Measurements from ENCODE around the gene TEAD1. TPM values are rescaled to one million over a fixed set of nuclear protein-coding genes. Genes with fewer than 3 reads are reported as not detected.
"Not testable (repeated sequence)": the region's sequence is repeated elsewhere in the genome, so short reads cannot be mapped to it uniquely, and the experiment has no call there.

TEAD1 gene
- total and polyA plus RNA-seq, 2 donors = 80.7 to 136 TPM

DNA sequence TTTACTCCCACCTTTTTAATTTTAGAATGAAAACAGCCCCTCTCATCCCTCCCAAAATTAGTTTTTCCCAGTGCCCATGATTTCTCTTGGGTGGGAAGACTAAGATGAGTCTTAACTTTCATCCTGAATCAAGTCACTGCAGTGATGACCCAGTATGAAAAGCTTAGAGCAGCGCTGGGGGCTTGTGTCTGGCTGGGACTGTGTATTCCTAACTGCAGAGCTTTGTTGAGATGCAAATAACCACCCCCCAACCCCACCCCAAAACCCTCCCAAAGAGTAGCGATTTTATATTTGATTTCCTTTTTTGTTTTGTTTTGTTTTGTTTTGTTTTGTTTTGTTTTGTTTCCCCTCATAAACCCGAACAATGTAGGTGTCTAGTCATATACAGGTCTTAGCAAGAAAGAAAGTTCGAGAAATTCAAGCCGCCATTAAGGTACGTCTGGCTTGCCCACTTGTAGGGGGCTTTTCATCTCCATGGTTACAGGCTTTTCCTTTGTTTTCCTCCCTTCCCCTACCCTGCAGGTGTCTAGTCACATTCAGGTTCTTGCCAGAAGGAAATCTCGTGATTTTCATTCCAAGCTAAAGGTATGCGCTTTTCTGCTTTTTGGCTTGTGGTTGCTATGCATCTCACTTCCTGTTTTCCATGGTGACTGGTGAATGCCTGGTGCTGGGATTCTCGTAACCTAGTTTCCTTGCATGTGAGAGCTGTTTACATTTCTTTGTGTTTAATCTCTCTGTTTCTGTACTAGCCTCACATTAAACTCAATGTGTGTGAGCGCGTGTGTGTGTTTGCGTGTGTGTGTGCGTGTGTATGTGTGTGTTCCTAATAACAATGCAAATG lies 190.3 kb downstream of the TEAD1 start:
- no peaks in the 10 kb centered on the region for H3K4me1 ChIP-seq (ENCODE audit: insufficient read depth)
- H3K4me3 ChIP-seq (ENCODE audit: low read depth, low read length) = no peak overlapping the region
- no peaks in the 10 kb centered on the region for H3K36me3 ChIP-seq (ENCODE audit: insufficient read depth)
- DNase-seq (ENCODE audit: extremely low spot score) = peak; percentile 88
- peak overlapping the region; percentile 29 for H3K27ac ChIP-seq (ENCODE audit: low read depth)
- WGBS = 38% methylated on average over 13 of the region's 13 CpGs

DNA sequence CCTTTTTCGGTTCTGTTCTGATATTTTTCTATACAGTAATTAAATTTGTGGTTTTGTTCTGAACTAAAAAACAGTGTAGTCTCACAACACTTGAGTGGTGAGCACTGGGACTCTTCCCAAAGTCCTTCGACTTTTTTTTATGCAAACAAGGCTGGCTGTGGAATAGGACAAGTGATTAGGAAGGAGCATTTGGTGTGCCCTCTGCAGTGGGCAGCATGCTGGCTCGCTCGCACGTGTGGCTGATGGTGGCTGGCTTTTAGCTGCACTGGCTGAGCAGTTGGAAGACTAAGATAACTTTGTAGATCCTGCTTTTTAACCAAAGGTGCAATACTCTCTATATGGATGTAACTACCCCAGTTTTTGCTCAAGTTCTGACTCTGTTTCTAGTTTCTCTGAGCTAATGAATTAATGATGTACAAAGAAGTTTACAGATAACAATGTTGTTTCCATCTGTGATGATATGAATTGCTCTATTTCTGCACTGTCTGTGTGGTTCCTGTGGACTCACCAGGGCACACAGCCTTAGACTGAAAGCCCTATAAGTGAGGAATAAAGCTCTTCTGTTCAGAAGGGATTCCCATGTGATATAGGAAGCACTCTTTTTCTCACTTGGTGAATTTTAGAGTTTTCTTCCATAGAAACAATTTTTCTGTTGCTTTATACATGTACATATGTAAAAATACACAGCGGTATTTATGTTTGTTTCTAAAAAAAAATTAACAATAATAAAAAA lies 191.8 kb downstream of the TEAD1 start:
- DNase-seq (ENCODE audit: extremely low spot score) = no peak
- Histone ChIP-seq H3K4me1 (ENCODE audit: insufficient read depth) (no peaks in the 10 kb centered on the region), H3K27ac (ENCODE audit: low read depth) (peak overlapping the region; percentile 29), H3K4me3 (ENCODE audit: low read depth, low read length) (no peak overlapping the region), H3K36me3 (ENCODE audit: insufficient read depth) (no peaks in the 10 kb centered on the region)
- 71% methylated on average over 6 of the region's 6 CpGs for WGBS

DNA sequence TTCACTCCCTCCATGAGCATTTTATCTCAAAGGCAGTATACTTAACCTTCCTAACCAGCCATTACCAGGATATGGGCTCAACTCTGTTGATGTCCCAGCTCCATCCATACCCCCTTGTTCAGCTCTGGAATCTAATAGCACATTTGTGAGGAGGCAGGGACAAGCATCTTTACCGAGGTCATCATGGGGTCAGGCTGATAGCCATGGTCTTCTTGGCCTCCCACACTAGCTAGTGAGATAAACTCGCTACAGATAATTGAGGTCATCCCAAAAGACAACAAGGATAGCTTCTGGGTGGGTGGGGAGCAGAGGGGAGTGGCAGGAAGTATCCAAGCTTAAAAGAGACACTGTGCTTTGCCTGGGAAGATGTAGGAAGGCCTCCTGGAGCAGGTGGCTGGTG lies 193.3 kb downstream of the TEAD1 start:
- no peaks in the 10 kb centered on the region for H3K4me1 ChIP-seq (ENCODE audit: insufficient read depth)
- no peak overlapping the region for H3K27ac ChIP-seq (ENCODE audit: low read depth)
- no peak for DNase-seq (ENCODE audit: extremely low spot score)
- 84% methylated on average over 2 of the region's 2 CpGs for WGBS
- no peaks in the 10 kb centered on the region for H3K36me3 ChIP-seq (ENCODE audit: insufficient read depth)
- H3K4me3 ChIP-seq (ENCODE audit: low read depth, low read length) = no peak overlapping the region

DNA sequence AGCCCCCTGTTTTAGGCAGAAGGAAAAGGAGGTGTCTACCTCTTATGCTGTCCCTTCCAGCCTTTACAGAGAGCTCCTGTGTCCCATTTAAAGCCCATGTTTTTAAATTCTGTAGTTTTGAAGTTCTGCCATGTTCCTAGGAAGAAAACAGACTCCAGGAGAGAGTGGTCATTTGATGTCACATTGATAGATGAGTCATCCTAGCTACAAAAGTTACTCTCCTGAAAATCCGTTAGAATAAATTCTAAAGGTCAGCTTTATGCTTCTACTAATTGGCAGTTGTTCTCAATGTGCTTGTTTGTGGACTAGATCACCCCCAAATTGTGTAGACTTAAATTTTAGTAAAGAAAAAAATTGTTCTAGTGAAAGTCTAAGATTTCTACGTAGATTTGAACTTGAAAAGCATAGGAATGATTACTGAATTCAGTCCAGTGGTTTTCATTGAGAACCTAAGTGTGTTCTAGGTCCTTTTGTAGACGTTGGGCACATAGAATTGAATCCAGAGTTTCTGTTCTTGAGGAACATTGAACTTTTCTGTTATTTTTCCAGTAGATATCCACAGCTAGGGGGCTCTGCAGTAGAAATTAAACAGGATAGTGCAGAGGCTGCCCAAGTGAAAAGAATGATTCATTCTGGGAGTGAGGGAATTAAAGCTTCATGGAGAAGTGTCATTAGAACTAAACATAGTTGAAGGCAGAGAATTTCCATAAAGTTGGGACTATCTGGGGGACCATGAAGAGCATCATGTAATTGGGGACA lies 194.3 kb downstream of the TEAD1 start:
- Histone ChIP-seq H3K4me1 (ENCODE audit: insufficient read depth) (no peaks in the 10 kb centered on the region), H3K27ac (ENCODE audit: low read depth) (no peak overlapping the region), H3K4me3 (ENCODE audit: low read depth, low read length) (no peak overlapping the region), H3K36me3 (ENCODE audit: insufficient read depth) (no peaks in the 10 kb centered on the region)
- DNase-seq (ENCODE audit: extremely low spot score) = no peak
- 72% methylated on average over 3 of the region's 3 CpGs for WGBS

DNA sequence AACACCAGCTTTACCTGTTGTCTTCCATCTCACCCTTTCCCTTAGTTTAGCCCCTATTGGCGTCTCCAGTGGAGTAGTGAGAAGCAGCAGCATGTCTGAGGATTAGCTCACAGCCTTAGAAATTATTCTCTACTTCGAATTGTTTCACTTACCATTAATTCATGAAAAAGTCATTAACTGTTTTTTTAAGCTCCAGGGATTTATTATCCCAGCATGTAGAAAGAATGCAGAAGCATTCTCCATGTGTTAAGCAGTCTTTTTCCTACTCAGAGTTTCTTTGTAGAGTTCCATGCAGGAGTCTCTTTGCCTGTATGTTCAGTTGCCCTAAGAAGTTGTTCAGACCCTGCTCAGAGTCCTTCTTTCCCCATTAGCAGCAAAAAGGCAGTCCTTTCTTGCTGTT lies 197.0 kb downstream of the TEAD1 start:
- WGBS = 76% methylated on average over 2 of the region's 2 CpGs
- no peaks in the 10 kb centered on the region for H3K4me1 ChIP-seq (ENCODE audit: insufficient read depth)
- H3K27ac ChIP-seq (ENCODE audit: low read depth) = no peak overlapping the region
- no peak for DNase-seq (ENCODE audit: extremely low spot score)
- H3K36me3 ChIP-seq (ENCODE audit: insufficient read depth) = no peaks in the 10 kb centered on the region
- H3K4me3 ChIP-seq (ENCODE audit: low read depth, low read length) = no peak overlapping the region

DNA sequence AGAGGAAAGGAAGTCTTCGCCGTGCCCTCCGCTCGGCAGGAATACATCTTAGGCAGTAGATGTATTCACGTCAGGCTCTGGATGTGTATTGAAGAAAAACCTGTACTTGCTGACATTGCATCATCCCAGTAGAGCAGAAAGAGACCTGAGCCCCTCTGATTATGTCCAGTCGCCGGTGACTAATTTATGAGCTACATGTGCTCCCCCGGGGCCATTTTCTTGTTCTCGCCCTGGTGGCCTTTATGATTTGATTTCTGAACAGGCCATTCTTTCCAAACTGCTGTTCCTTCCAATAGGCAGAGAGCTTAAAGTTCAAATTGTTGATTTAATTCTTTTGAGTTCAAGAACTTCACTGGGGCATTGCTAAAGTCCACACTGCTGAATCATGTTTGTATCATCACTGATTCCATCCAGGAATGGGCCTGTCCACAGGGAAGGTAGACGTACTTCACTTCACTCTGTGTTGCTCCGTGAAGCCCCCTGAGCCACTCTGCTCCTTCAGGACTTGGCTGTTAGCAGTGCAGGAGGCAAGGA lies 197.6 kb downstream of the TEAD1 start:
- Histone ChIP-seq H3K4me1 (ENCODE audit: insufficient read depth) (no peaks in the 10 kb centered on the region), H3K27ac (ENCODE audit: low read depth) (no peak overlapping the region), H3K36me3 (ENCODE audit: insufficient read depth) (no peaks in the 10 kb centered on the region), H3K4me3 (ENCODE audit: low read depth, low read length) (no peak overlapping the region)
- 89% methylated on average over 11 of the region's 11 CpGs for WGBS
- DNase-seq (ENCODE audit: extremely low spot score) = no peak

DNA sequence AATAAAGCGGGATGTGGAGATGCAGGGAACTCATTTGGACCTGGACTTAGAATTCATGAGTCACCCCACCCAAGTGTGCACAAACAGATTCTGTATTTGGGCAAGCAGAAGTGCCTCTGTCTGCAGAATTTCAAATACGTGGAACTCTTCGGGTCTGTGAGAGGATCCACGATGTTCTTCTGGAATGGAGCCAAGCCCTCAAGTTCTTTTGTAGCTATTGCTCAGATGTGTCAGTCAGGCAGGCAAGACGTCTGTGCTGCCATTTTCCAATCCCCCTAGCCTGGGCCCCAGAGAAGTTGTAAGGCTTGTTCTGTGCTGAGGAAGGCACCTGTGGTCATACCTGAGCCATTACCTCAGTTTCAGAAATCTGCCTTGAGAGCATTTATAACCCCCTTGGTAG lies 202.1 kb downstream of the TEAD1 start:
- Histone ChIP-seq H3K4me1 (ENCODE audit: insufficient read depth) (no peaks in the 10 kb centered on the region), H3K27ac (ENCODE audit: low read depth) (no peak overlapping the region)
- DNase-seq (ENCODE audit: extremely low spot score) = no peak

DNA sequence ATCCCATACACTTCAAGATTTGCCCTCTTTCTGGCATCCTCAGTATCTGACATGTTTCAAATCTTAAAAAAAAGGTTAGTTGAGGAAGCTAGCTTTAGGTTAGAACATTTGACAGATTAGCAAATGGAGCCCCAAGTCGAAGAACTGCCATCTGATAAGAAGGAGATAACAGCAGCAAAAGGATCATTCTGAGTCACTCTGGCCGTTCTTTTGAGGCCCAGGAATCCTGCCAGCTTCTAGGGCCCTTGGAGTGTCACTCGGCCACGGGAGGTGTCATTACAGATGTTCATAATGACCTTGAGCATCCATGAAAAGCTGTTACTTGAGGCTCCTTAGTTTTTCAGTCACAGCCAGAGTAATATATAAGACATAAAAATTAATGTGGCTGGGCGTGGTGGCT lies 202.8 kb downstream of the TEAD1 start:
- H3K4me1 ChIP-seq (ENCODE audit: insufficient read depth) = no peaks in the 10 kb centered on the region
- 70% methylated on average over 5 of the region's 5 CpGs for WGBS
- H3K36me3 ChIP-seq (ENCODE audit: insufficient read depth) = no peaks in the 10 kb centered on the region
- DNase-seq (ENCODE audit: extremely low spot score) = no peak
- no peak overlapping the region for H3K4me3 ChIP-seq (ENCODE audit: low read depth, low read length)
- H3K27ac ChIP-seq (ENCODE audit: low read depth) = no peak overlapping the region

More for the DNA sequence above, 202.1 kb downstream of the TEAD1 start:
- no peak overlapping the region for H3K4me3 ChIP-seq (ENCODE audit: low read depth, low read length)
- WGBS = 41% methylated on average over 5 of the region's 5 CpGs
- no peaks in the 10 kb centered on the region for H3K36me3 ChIP-seq (ENCODE audit: insufficient read depth)

DNA sequence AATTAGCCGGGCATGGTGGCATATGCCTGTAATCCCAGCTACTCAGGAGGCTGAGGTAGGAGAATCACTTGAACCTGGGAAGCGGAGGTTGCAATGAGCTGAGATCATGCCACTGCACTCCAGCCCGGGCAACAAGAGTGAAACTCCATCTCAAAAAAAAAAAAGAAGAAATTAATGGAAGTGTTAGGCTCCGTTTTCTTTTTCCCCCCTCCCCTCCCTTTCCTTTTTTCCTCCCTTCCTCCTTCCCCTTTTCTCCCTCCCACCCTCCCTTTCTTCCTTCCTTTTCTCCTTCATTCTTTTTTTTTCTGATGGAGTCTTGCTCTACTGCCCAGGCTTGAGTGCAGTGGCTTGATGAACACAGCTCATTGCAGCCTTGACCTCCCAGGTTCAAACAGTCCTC lies 203.3 kb downstream of the TEAD1 start:
- DNase-seq (ENCODE audit: extremely low spot score); H3K4me3 ChIP-seq (ENCODE audit: low read depth, low read length); H3K36me3 ChIP-seq (ENCODE audit: insufficient read depth); H3K27ac ChIP-seq (ENCODE audit: low read depth); H3K4me1 ChIP-seq (ENCODE audit: insufficient read depth): not testable (repeated sequence)
- 92% methylated on average over 4 of the region's 4 CpGs for WGBS

DNA sequence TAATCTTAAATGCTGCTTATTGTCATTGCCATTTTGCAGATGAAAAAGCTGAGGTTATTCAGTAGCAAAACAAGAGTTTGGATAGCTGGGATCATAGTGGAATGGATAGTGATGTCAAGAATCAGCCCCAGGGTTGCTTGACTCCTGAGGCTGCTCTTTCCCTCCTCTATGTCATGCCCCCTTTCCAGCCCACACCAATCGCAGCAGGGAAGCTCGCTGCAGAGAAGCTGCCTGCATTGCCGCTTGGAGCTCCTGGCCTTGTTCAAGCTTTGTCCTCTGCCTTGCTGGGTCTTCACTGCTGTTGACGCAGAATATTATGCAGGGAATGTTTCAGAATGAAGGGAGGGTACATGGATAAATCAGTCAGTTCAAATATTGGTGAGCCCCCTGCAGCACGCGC lies 206.1 kb downstream of the TEAD1 start:
- WGBS = 94% methylated on average over 6 of the region's 6 CpGs
- no peak for DNase-seq (ENCODE audit: extremely low spot score)
- Histone ChIP-seq H3K27ac (ENCODE audit: low read depth) (no peak overlapping the region), H3K4me1 (ENCODE audit: insufficient read depth) (no peaks in the 10 kb centered on the region), H3K36me3 (ENCODE audit: insufficient read depth) (no peaks in the 10 kb centered on the region), H3K4me3 (ENCODE audit: low read depth, low read length) (no peak overlapping the region)

DNA sequence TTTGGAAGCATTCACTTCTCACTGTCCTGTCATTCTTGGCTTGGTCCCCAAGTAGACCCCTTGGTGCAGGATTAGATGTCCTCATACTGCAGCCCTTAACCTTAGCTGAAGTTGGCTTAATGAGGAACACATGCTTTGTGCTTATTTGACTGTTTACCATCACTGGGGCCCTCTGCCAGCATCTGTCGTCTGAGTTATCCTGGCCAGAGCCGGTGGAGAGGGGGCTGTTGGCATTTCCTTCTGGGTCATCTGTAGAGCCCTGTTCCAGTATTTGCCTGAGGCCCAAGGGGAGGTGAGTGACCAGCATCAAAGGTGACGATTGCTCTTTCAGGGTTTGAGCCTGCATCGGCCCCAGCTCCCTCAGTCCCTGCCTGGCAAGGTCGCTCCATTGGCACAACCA lies 208.4 kb downstream of the TEAD1 start:
- DNase-seq (ENCODE audit: extremely low spot score) = no peak
- H3K36me3 ChIP-seq (ENCODE audit: insufficient read depth) = no peaks in the 10 kb centered on the region
- no peak overlapping the region for H3K27ac ChIP-seq (ENCODE audit: low read depth)
- WGBS = 52% methylated on average over 5 of the region's 5 CpGs
- no peak overlapping the region for H3K4me3 ChIP-seq (ENCODE audit: low read depth, low read length)
- H3K4me1 ChIP-seq (ENCODE audit: insufficient read depth) = no peaks in the 10 kb centered on the region

DNA sequence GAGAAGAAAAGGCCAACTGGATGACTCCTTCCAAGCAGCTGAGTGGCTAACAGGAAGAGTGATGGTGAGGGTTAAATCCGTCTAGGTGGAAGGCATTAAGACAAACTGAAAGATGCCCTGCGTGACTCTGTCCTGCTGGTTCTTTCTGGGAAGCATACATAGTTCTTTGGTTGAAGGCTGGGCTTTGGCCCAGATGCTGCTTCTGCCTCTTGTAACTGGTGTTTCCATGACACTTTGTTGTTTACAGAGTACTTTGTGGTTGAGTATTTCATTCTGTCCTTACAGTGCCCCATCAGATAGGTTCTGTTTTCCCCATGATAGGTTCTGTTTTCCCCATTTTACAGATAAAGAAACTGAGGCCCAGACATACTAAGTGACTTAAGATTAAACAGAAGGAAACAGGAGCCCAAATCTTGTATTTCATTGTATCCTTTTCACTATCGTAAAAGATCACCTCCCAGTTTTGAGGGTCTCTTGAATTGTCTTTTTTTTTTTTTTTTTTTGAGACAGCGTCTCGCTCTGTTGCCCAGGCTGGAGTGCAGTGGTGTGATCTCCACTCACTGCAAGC lies 210.6 kb downstream of the TEAD1 start:
- Histone ChIP-seq H3K27ac (ENCODE audit: low read depth) (no peak overlapping the region), H3K36me3 (ENCODE audit: insufficient read depth) (no peaks in the 10 kb centered on the region), H3K4me3 (ENCODE audit: low read depth, low read length) (no peak overlapping the region), H3K4me1 (ENCODE audit: insufficient read depth) (no peaks in the 10 kb centered on the region)
- DNase-seq (ENCODE audit: extremely low spot score) = no peak
- 73% methylated on average over 5 of the region's 5 CpGs for WGBS

DNA sequence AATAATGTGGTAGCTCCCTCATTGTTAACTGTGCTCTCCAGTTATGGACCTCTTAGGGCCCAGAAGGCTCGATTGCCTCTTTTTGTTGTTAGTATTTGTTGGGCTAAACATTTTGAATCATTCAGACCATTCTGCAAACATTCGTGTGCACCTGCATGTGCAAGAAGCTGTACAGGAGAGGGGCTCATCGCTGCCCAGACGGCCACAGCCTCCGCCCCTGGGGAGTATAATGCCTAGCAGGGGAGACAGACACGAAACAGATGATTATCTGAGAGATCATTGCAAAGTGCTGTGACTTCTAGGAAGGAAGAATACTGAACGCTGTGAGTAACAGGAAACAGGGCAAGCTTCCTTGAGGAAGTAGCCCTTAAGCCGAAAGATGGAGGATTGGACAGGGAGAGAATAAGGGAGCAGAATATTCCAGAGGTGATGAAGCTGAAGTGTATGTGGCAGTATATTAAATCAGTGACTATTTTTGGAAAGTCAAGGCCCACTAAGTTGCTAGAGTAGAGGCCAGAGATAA lies 211.6 kb downstream of the TEAD1 start:
- Histone ChIP-seq H3K36me3 (ENCODE audit: insufficient read depth) (no peaks in the 10 kb centered on the region), H3K4me3 (ENCODE audit: low read depth, low read length) (no peak overlapping the region), H3K4me1 (ENCODE audit: insufficient read depth) (no peaks in the 10 kb centered on the region), H3K27ac (ENCODE audit: low read depth) (no peak overlapping the region)
- WGBS = 80% methylated on average over 8 of the region's 8 CpGs
- DNase-seq (ENCODE audit: extremely low spot score) = no peak
